Epithelial cell of proximal tubule (primary cell): ENCODE data around the gene ZMIZ2. TPM values are rescaled to one million over a fixed set of nuclear protein-coding genes. Genes with fewer than 3 reads are reported as not detected.

Experiments used
- DNase-seq: peaks from one replicate; pipeline ENCODE4 v3.0.0-alpha.2; 2011; ENCODE audit warnings: low read depth
- H3K4me3 ChIP-seq: 2 replicates; pipeline ENCODE4 v1.5.1; 2011; ENCODE audit warnings: low read depth, mild to moderate bottlenecking, low read length
- total RNA-seq: library from RNA; depleted of rRNA; stranded (reverse); fragments of >200 nt; gene quantifications from 2 replicates; pipeline ENCODE4 v1.2.3, GENCODE V29; 2015
- TF ChIP-seq, protein P1 (sequence below): conservative IDR thresholded peaks from 2 replicates; pipeline ENCODE4 v1.5.1; 2012; ENCODE audit warnings: low read depth, mild to moderate bottlenecking, low read length

The ZMIZ2 gene
- total RNA-seq, 1 donor from 2014 or later = 22.9 TPM

DNA sequence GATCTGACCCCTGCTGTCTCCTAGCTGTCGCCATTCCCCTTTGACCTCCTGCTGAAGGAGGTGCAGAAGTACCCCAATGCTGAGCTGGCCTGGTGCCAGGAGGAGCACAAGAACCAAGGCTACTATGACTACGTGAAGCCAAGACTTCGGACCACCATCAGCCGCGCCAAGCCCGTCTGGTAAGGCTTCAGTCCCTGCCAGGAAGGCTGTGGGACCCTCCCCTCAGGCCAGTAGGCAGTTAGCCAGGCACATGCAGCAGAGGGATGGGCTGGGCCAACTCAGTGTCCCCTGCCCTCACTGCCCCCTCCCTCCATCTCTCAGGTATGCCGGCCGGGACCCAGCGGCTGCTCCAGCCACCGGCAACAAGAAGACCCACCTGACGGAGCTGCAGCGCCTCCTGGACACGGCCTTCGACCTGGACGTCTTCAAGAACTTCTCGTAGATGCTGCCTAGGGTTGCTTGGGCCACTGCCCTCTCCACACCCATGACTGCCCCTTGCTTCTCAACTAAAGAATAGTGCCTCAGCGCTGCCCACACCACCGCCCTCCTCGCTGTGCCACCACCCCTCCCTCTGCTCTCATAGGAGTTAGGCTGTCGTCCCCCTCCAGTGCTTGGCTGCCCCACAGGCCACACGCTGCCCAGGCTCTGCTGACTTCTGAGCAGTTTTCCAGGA is 41.0 kb upstream of the ZMIZ2 start:
- TF ChIP-seq, protein P1, sequence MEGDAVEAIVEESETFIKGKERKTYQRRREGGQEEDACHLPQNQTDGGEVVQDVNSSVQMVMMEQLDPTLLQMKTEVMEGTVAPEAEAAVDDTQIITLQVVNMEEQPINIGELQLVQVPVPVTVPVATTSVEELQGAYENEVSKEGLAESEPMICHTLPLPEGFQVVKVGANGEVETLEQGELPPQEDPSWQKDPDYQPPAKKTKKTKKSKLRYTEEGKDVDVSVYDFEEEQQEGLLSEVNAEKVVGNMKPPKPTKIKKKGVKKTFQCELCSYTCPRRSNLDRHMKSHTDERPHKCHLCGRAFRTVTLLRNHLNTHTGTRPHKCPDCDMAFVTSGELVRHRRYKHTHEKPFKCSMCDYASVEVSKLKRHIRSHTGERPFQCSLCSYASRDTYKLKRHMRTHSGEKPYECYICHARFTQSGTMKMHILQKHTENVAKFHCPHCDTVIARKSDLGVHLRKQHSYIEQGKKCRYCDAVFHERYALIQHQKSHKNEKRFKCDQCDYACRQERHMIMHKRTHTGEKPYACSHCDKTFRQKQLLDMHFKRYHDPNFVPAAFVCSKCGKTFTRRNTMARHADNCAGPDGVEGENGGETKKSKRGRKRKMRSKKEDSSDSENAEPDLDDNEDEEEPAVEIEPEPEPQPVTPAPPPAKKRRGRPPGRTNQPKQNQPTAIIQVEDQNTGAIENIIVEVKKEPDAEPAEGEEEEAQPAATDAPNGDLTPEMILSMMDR = no peak
- no peak overlapping the region for H3K4me3 ChIP-seq
- DNase-seq = no peak

DNA sequence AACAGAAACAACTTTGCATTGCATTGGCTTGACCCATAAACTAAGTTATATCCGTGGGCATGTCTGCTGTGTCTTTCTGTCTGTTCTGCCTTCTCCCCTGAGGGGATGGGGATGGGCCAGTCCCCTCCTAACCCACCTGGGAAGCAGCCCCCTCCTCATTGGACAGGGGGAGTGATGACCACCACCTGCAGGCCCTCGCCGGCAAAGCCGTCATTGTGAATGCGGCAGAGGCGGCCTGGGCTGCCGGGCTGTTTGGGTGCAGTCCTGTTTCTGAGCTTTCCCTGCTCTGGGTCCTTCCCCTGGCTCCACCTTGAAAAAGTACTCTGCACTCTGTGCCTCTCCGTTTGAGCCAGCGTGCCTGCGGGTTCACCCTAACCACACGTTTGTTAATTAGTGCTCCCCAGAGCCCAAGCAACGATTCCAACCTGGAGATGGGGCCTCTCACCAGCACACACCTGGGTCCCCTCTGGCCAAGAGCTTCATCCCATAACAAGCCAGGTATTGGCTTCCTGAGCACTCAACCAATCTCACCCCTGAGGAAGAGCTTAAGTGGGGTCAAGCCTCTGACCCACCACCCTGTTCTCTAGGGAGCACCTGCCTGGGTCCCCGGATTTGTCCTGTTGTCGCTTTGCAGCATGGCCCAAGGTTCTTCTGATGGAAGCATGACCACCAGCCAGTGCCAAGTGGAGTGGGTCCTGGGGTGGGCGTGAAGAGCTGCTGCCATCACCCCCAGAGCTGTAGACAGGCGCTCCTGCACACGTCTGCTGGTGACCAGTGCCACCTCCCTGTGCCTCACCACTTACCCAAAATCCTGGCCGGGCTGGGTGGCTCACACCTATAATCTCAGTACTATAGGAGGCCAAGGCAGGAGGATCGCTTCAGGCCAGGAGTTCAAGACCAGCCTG is 39.4 kb upstream of the ZMIZ2 start:
- TF ChIP-seq, protein P1 = no peak
- H3K4me3 ChIP-seq = no peak overlapping the region
- DNase-seq = no peak

DNA sequence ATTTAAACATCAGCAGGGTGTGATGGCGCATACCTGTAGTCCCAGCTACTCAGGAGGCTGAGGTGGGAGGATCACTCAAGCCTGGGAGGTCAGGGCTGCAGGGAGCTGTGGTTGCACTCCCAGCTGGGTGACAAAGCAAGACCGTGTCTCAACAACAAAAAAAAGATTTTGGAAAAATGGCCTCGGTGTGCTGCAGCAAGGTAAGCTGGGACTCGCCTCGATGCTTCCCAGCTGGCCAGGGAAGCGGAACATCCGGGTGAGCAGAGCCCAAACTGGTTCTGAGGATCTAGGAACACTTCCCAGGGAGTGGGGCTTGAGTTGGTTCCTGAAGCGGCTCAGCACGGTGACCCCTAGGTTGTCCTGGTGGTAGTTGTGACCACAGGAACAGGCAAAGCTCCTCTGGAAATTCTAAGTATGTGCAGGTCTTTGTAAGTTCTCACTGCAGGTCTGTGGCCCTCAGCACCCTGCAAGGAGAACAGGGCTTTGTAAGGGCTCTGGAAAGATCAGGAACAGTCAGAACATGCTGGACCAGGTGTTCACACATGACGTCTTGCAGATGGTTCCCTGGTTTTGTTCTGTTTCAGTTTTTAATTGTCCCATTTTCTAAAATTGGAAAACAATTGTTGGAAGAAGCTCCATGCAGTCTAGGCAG is 38.6 kb upstream of the ZMIZ2 start:
- no peak overlapping the region for H3K4me3 ChIP-seq
- TF ChIP-seq, protein P1 = no peak
- DNase-seq = no peak

DNA sequence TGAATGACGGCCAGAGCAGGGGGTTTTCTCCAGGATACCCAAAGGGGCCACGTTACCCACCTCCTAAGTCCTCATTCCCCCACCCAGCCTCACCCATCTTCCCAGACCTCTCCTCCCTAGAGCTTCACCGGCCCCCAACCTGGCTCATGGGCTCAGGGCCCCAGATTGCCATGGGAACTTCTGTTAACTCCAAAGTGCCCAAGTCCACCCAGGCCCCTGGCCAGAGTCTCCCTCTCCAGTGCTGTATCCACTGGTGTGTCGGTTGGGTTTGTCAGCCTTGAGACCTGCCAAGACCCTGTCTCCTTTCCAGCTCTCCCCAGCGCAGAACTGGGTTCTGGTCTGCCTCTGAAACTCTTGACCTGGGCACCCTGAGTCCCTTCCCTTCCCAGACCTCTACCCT is 37.1 kb upstream of the ZMIZ2 start:
- DNase-seq = no peak
- no peak overlapping the region for H3K4me3 ChIP-seq
- TF ChIP-seq, protein P1 = no peak

DNA sequence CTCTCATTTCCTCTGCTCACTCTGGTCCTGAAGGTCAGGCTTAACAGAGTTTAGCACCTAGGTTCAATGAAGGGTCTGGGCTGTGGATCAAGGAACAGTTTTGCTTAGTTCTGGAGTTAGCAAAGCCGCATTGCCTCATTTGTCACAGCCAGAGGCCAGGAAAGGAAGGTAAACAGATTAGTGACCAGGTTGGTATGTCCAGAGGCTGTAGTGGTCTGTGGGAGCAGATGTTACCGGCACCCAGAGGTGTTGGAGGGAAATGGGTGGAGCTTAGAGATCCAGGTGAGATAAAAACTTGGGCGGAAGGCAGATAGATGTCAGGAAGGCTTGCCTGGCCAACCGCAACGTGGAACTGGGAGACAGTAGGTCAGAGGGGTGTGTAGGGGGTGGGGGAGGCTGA is 36.6 kb upstream of the ZMIZ2 start:
- no peak for DNase-seq
- H3K4me3 ChIP-seq = no peak overlapping the region
- TF ChIP-seq, protein P1 = no peak

DNA sequence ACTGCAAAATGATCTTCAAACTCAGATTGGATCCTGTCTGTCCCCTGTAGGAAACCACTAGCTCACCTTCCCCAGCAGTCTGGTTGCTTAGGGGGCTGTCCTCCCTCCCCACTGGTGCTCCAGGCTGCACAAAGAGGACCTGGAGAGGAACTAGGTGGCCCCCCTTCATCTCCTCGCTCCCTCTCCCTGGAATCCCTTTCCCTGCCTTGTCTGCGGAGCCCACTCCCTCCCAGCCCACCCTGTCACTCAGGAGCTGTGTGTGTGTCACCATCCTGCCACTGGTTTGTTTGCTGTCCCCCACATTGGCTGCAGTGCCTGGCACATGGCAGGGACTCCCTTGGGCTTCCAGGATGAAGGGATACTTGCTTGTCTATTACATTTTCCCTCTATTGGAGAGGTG is 35.5 kb upstream of the ZMIZ2 start:
- H3K4me3 ChIP-seq = no peak overlapping the region
- DNase-seq = no peak
- TF ChIP-seq, protein P1 = no peak
